CD4-positive, alpha-beta memory T cell (primary cell): ENCODE data around the gene PAXX. TPM values are rescaled to one million over a fixed set of nuclear protein-coding genes. Genes with fewer than 3 reads are reported as not detected.
A peak's percentile ranks its signal among the peaks of the same experiment; 100 is the strongest.

Experiments
- CTCF ChIA-PET: fragments of 350-600 bp; sonication (Branson Sonifier 250); formaldehyde crosslinking; loops from one replicate; lab custom pipeline; 2021; ENCODE audit warnings: inconsistent platforms; ENCODE audit not compliant: partially characterized antibody; lab: Charles Lee
- POLR2A ChIA-PET: fragments of 350-600 bp; sonication (Branson Sonifier 250); formaldehyde crosslinking; loops from one replicate; lab custom pipeline; 2021; ENCODE audit not compliant: partially characterized antibody; lab: Charles Lee
- DNase-seq, 5 donors: peaks; one replicate each; pipeline versions ENCODE4 v3.0.0 to v3.0.0-alpha.2; 2020 to 2022; ENCODE audit warnings: mixed read lengths in 1 of 5
- H3K27ac ChIP-seq: one replicate; pipeline ENCODE4 v1.7.0; 2013; ENCODE audit warnings: low read depth, low read length
- H3K27me3 ChIP-seq: 2 replicates; pipeline ENCODE4 v1.7.0; 2013; ENCODE audit warnings: mild to moderate bottlenecking, low read length, moderate library complexity; ENCODE audit not compliant: insufficient read depth
- H3K36me3 ChIP-seq: 2 replicates; pipeline ENCODE4 v1.7.0; 2013; ENCODE audit warnings: mild to moderate bottlenecking, low read length, moderate library complexity; ENCODE audit not compliant: insufficient read depth
- H3K4me1 ChIP-seq: 2 replicates; pipeline ENCODE4 v1.7.0; 2013; ENCODE audit warnings: mild to moderate bottlenecking, low read length, moderate library complexity; ENCODE audit not compliant: insufficient read depth
- H3K4me3 ChIP-seq, 2 donors: one replicate each; pipeline ENCODE4 v1.7.0; 2013; ENCODE audit warnings: low read length in 2 of 2, mild to moderate bottlenecking in 1 of 2
- H3K9me3 ChIP-seq, 2 donors: one replicate each; pipeline ENCODE4 v1.7.0; 2013; ENCODE audit warnings: low read length in 2 of 2, control low read depth in 1 of 2; ENCODE audit not compliant: control insufficient read depth in 1 of 2
- H3K27ac Mint-ChIP-seq, 7 donors: one replicate each; pipeline ENCODE4 v1.8.0; 2020 to 2021; ENCODE audit warnings: mixed read lengths in 7 of 7, mild to moderate bottlenecking in 6 of 7, inconsistent platforms in 3 of 7, moderate library complexity in 3 of 7
- H3K27me3 Mint-ChIP-seq, 2 donors: one replicate each; pipeline ENCODE4 v1.8.0; 2020 to 2021; ENCODE audit warnings: mixed read lengths in 2 of 2
- H3K36me3 Mint-ChIP-seq, 2 donors: one replicate each; pipeline ENCODE4 v1.8.0; 2020 to 2021; ENCODE audit warnings: mixed read lengths in 2 of 2, inconsistent platforms in 1 of 2, mild to moderate bottlenecking in 1 of 2
- H3K4me1 Mint-ChIP-seq, 4 donors: one replicate each; pipeline ENCODE4 v1.8.0; 2020 to 2021; ENCODE audit warnings: mixed read lengths in 4 of 4, mild to moderate bottlenecking in 1 of 4
- H3K4me3 Mint-ChIP-seq, 8 donors: one replicate each; pipeline ENCODE4 v1.8.0; 2020 to 2021; ENCODE audit warnings: mixed read lengths in 8 of 8, mild to moderate bottlenecking in 7 of 8, moderate library complexity in 6 of 8, inconsistent platforms in 3 of 8
- H3K9me3 Mint-ChIP-seq, 8 donors: one replicate each; pipeline ENCODE4 v1.8.0; 2020 to 2021; ENCODE audit warnings: mixed read lengths in 8 of 8, mild to moderate bottlenecking in 5 of 8, inconsistent platforms in 3 of 8, moderate library complexity in 1 of 8
- intact Hi-C: fragments of 100-400 bp; cut with micrococcal nuclease; formaldehyde crosslinking; loops from one replicate; pipeline ENCODE4 v1.15.1; 2023
- polyA plus RNA-seq, 2 donors: library from polyadenylated mRNA; unstranded; fragments of 300-500 nt; fragmentation: Illumina TruSeq; gene quantifications; one replicate each; pipeline ENCODE4 v1.2.3, GENCODE V29; 2021
- total RNA-seq, 2 experiments: library from RNA; stranded (reverse); gene quantifications; one replicate each; pipeline ENCODE4 v1.2.3, GENCODE V29; 2021

PAXX gene
- total and polyA plus RNA-seq, 4 experiments from 2014 or later: 76.0 to 103 (median 97.5) TPM

DNA sequence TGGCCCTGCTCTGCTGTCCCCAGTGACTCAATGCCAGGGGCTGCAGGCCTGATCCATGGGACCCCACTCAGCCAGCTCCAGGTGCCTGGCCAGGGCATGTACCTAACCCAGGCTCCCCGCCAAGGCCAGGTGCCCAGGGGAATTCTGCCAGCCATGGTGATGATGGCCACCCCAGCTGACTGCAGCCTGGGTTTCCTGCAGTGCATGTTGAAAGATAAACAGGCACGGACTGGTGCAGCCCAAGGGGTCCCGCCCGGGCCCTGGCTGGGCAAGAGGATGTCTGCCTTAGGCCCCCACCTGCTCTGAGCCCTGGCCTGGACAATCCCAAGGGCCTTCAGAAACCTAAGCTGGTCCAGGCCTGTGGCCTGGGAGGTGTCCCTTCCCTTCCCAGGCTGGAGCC is 34.6 kb downstream of the PAXX start:
- Histone ChIP-seq H3K9me3 (no peaks in the 10 kb centered on the region), H3K4me1 (peaks cover 59% of the 10 kb centered on the region), H3K27ac (no peak overlapping the region), H3K36me3 (no peaks in the 10 kb centered on the region), H3K27me3 (no peaks in the 10 kb centered on the region), H3K4me3 (no peak overlapping the region)
- DNase-seq: no peak
- Mint-ChIP-seq H3K9me3 (peaks cover 0 to 3% (median 0%) of the 10 kb centered on the region in 8 donors), H3K4me1 (peaks cover 16 to 45% (median 29%) of the 10 kb centered on the region in 4 donors), H3K27me3 (no peaks in the 10 kb centered on the region), H3K4me3 (peak overlapping the region in 7 of 8 donors; percentile 64 to 90 (median 88)), H3K36me3 (peaks cover 4 to 7% of the 10 kb centered on the region in 2 donors), H3K27ac (peak overlapping the region in 5 of 7 donors; percentile 13 to 91 (median 77))
- ChIA-PET CTCF (interaction anchor here (1.9 to 4.4 kb wide), 4 partner anchors 9 to 79 kb away, joined by 6 to 43 read pairs (median 21); no protein-coding TSS in a partner anchor), POLR2A (interaction anchor here (0.5 to 8.2 kb wide), 11 partner anchors 8 to 214 kb away, joined by 3 to 52 read pairs (median 3); partner anchors contain the start of genes CLIC3, PAXX and TUBB4B)
- intact Hi-C loops: loop anchor here (10.0 kb wide), 1 partner anchor 52 kb away; the partner anchor contains the start of gene PTGDS

DNA sequence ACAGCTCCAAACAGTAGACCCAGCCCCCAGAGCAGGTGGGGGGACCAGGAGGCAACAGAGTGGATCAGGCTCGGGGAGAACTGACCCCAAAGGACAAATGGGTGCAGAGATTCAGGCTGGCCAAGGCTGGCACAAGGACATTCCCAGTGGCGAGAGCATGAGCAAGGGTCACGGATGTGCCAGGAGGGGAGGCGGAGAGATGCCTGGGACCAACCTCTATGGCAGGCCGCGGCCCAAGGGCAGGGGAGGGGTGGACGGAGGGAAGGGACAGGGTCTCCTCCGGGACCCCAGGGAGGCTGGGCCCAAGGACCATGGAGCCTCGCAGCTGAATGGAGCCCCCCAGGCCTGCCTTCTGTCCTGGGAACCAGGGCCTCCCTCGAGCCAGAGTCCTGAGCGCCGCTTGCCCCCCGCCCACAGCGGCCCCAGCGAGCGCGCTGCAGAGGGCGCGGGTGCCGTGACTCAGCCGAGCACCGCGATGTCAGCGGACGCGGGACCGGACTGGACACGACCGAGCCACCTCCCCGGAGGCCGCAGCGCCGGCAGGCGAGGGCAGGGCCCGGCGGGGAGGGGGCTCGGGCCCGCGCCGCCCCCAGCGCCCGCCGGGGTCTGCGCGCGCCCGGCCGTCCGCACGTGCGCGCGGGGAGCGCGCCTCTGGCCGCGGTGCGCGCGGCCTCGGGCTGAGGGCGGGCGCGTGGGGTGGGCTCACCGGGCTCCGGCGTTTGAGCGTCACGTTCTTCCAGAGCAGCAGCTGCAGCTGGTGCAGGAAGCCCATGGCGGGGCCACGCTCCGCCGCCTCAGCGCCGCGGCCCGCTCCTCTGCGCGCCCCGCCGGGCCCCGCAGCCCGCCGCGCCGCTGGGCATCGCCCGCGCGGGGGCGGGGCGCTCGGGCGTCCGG is 35.4 kb downstream of the PAXX start, which contains the start of gene ABCA2:
Gene ABCA2 (minus strand): TSS at position 869 of the 894 bp plus-strand sequence. CDS start 97 bp downstream, at position 772.
- H3K27ac ChIP-seq: peak within 1 kb of the TSS; percentile 68

GRCh38 chr9:137028263-137029057 is 36.2 kb downstream of the PAXX start:
- Histone ChIP-seq H3K4me3 (peak overlapping the region; percentile 65 to 75), H3K27me3 (no peaks in the 10 kb centered on the region), H3K27ac (peak overlapping the region; percentile 68), H3K36me3 (no peaks in the 10 kb centered on the region), H3K4me1 (peaks cover 73% of the 10 kb centered on the region), H3K9me3 (no peaks in the 10 kb centered on the region)
- Mint-ChIP-seq H3K4me1 (peaks cover 18 to 55% (median 37%) of the 10 kb centered on the region in 4 donors), H3K9me3 (no peaks in the 10 kb centered on the region), H3K27me3 (no peaks in the 10 kb centered on the region), H3K36me3 (peaks cover 0 to 6% of the 10 kb centered on the region in 2 donors), H3K4me3 (peak overlapping the region; percentile 87 to 96 (median 90)), H3K27ac (peak overlapping the region; percentile 64 to 92 (median 79))
- intact Hi-C loops: loop anchor here (1.0 to 10.0 kb wide), 5 partner anchors 36 to 84 kb away; partner anchors contain the start of genes FBXW5, PAXX and PTGDS
- DNase-seq: peak; percentile 64 to 76 (median 70)
- ChIA-PET POLR2A (interaction anchor here (0.6 to 8.2 kb wide), 20 partner anchors 17 to 302 kb away, joined by 3 to 52 read pairs (median 5); partner anchors contain the start of genes AJM1, C8G, CLIC3 and FBXW5), CTCF (interaction anchor here (0.7 to 4.4 kb wide), 37 partner anchors 8 to 262 kb away, joined by 3 to 51 read pairs (median 8); partner anchors contain the start of genes AJM1, C8G, CLIC3 and LCNL1)

More for the DNA sequence above, 35.4 kb downstream of the PAXX start, which contains the start of gene ABCA2:
- Mint-ChIP-seq H3K27ac (peak within 1 kb of the TSS; percentile 79 to 92 (median 91)), H3K4me1 (peaks cover 16 to 48% (median 32%) of the 10 kb centered on the region in 4 donors), H3K4me3 (peak within 1 kb of the TSS; percentile 90 to 96 (median 91)), H3K27me3 (no peaks in the 10 kb centered on the region), H3K9me3 (no peaks in the 10 kb centered on the region), H3K36me3 (peaks cover 0 to 6% of the 10 kb centered on the region in 2 donors)
- Histone ChIP-seq H3K9me3 (no peaks in the 10 kb centered on the region), H3K27me3 (no peaks in the 10 kb centered on the region), H3K4me3 (peak within 1 kb of the TSS; percentile 65 to 75), H3K4me1 (peaks cover 67% of the 10 kb centered on the region), H3K36me3 (no peaks in the 10 kb centered on the region)
- no peak for DNase-seq
- CTCF ChIA-PET: interaction anchor here (1.2 to 4.4 kb wide), 12 partner anchors 8 to 249 kb away, joined by 3 to 43 read pairs (median 10); partner anchors contain the start of gene LCNL1
- POLR2A ChIA-PET: interaction anchor here (0.5 to 8.2 kb wide), 15 partner anchors 7 to 220 kb away, joined by 3 to 52 read pairs (median 3); partner anchors contain the start of genes CLIC3, MAN1B1, PAXX and RABL6
- intact Hi-C loops: loop anchor here (1.0 to 10.0 kb wide), 4 partner anchors 35 to 77 kb away; partner anchors contain the start of genes PAXX and PTGDS

GRCh38 chr9:137029058-137029936 is 37.1 kb downstream of the PAXX start:
- Histone ChIP-seq H3K9me3 (no peaks in the 10 kb centered on the region), H3K27me3 (no peaks in the 10 kb centered on the region), H3K36me3 (no peaks in the 10 kb centered on the region), H3K4me1 (peaks cover 80% of the 10 kb centered on the region), H3K4me3 (peak overlapping the region; percentile 65 to 75), H3K27ac (peak overlapping the region; percentile 68)
- Mint-ChIP-seq H3K4me3 (peak overlapping the region; percentile 87 to 96 (median 90)), H3K4me1 (peaks cover 20 to 58% (median 39%) of the 10 kb centered on the region in 4 donors), H3K27ac (peak overlapping the region; percentile 70 to 92 (median 85)), H3K9me3 (no peaks in the 10 kb centered on the region), H3K27me3 (no peaks in the 10 kb centered on the region), H3K36me3 (peaks cover 0 to 6% of the 10 kb centered on the region in 2 donors)
- ChIA-PET POLR2A (interaction anchor here (0.6 to 8.2 kb wide), 21 partner anchors 16 to 302 kb away, joined by 3 to 52 read pairs (median 5); partner anchors contain the start of genes AJM1, C8G, CLIC3 and FBXW5), CTCF (interaction anchor here (0.6 to 4.4 kb wide), 49 partner anchors 9 to 263 kb away, joined by 3 to 51 read pairs (median 5); partner anchors contain the start of genes AJM1, C8G, CLIC3 and LCNL1)
- peak; percentile 58 to 74 (median 64) for DNase-seq
- intact Hi-C loops: loop anchor here (1.0 to 10.0 kb wide), 3 partner anchors 36 to 85 kb away; partner anchors contain the start of genes FBXW5, PAXX and PTGDS

GRCh38 chr9:137030006-137030405 is 37.8 kb downstream of the PAXX start:
- POLR2A ChIA-PET: interaction anchor here (0.6 to 8.2 kb wide), 19 partner anchors 24 to 303 kb away, joined by 3 to 52 read pairs (median 5); partner anchors contain the start of genes C8G, CLIC3, FBXW5 and MAN1B1
- Histone ChIP-seq H3K36me3 (no peaks in the 10 kb centered on the region), H3K9me3 (no peaks in the 10 kb centered on the region), H3K4me3 (peak overlapping the region; percentile 65 to 75), H3K27ac (peak overlapping the region; percentile 68), H3K27me3 (no peaks in the 10 kb centered on the region), H3K4me1 (peaks cover 86% of the 10 kb centered on the region)
- CTCF ChIA-PET: interaction anchor here (0.6 to 4.4 kb wide), 45 partner anchors 8 to 252 kb away, joined by 3 to 51 read pairs (median 6); partner anchors contain the start of genes AJM1, C8G, CLIC3 and MAN1B1
- Mint-ChIP-seq H3K4me1 (peaks cover 25 to 65% (median 43%) of the 10 kb centered on the region in 4 donors), H3K27me3 (no peaks in the 10 kb centered on the region), H3K27ac (peak overlapping the region in 6 of 7 donors; percentile 76 to 92 (median 90)), H3K4me3 (peak overlapping the region; percentile 87 to 96 (median 91)), H3K9me3 (no peaks in the 10 kb centered on the region), H3K36me3 (peaks cover 0 to 6% of the 10 kb centered on the region in 2 donors)
- intact Hi-C loops: no loop called here
- DNase-seq: no peak
